GM10248 (cell line): ENCODE measurements around the gene DND1.
"Not testable (repeated sequence)": the region's sequence is repeated elsewhere in the genome, so short reads cannot be mapped to it uniquely, and the experiment has no call there.

Experiments used
- CTCF ChIA-PET: fragments of 300-600 bp; sonication (Branson Sonifier 250); formaldehyde crosslinking; extraction: SDS; loops from one replicate; lab custom pipeline; 2021; ENCODE audit warnings: antibody characterized with exemption; lab: Yijun Ruan, JAX
- POLR2A ChIA-PET: fragments of 350-650 bp; sonication (Branson Sonifier 250); formaldehyde crosslinking; extraction: SDS; loops from one replicate; lab custom pipeline; 2020; ENCODE audit warnings: antibody characterized with exemption; lab: Yijun Ruan, JAX
- DNase-seq: peaks from one replicate; pipeline ENCODE4 v3.0.0; 2012; ENCODE audit errors: extremely low spot score
- TF ChIP-seq, protein P1 (sequence below): IDR thresholded peaks from 2 replicates; pipeline ENCODE4 v1.5.1; 2012; ENCODE audit warnings: mild to moderate bottlenecking, low read depth; ENCODE audit errors: extremely low read depth, missing control alignments, control extremely low read depth

DND1 gene

DNA sequence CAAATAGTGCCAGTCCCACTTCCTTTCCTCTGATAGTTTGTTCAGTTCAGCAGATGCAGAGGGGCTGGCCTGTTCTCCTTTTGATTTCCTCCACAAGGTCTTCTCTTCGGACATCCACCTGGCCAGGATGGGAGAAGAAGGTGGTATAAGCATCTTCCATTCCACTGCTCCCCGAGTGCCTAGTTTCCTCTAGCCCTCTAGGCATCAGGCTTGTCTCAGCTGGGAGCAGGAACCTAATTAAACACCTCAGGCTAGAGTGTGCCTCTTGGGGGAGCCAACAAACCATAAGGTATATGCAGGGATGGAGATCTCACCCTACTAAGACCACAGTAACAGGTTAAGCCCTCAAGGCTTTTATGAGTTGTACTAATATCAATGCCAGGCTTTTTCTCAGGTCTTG is 835 bp upstream of the DND1 start:
- DNase-seq, result no peak
- POLR2A ChIA-PET, result interaction anchor here (0.7 to 1.6 kb wide), 3 partner anchors 9 to 273 kb away, joined by 4 to 5 read pairs (median 5); partner anchors contain the start of genes ANKHD1, IK and NDUFA2
- TF ChIP-seq, protein P1, sequence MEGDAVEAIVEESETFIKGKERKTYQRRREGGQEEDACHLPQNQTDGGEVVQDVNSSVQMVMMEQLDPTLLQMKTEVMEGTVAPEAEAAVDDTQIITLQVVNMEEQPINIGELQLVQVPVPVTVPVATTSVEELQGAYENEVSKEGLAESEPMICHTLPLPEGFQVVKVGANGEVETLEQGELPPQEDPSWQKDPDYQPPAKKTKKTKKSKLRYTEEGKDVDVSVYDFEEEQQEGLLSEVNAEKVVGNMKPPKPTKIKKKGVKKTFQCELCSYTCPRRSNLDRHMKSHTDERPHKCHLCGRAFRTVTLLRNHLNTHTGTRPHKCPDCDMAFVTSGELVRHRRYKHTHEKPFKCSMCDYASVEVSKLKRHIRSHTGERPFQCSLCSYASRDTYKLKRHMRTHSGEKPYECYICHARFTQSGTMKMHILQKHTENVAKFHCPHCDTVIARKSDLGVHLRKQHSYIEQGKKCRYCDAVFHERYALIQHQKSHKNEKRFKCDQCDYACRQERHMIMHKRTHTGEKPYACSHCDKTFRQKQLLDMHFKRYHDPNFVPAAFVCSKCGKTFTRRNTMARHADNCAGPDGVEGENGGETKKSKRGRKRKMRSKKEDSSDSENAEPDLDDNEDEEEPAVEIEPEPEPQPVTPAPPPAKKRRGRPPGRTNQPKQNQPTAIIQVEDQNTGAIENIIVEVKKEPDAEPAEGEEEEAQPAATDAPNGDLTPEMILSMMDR, result no peak
- CTCF ChIA-PET, result interaction anchor here (0.9 to 1.5 kb wide), 5 partner anchors 10 to 35 kb away, joined by 3 to 4 read pairs (median 3); no protein-coding TSS in a partner anchor

DNA sequence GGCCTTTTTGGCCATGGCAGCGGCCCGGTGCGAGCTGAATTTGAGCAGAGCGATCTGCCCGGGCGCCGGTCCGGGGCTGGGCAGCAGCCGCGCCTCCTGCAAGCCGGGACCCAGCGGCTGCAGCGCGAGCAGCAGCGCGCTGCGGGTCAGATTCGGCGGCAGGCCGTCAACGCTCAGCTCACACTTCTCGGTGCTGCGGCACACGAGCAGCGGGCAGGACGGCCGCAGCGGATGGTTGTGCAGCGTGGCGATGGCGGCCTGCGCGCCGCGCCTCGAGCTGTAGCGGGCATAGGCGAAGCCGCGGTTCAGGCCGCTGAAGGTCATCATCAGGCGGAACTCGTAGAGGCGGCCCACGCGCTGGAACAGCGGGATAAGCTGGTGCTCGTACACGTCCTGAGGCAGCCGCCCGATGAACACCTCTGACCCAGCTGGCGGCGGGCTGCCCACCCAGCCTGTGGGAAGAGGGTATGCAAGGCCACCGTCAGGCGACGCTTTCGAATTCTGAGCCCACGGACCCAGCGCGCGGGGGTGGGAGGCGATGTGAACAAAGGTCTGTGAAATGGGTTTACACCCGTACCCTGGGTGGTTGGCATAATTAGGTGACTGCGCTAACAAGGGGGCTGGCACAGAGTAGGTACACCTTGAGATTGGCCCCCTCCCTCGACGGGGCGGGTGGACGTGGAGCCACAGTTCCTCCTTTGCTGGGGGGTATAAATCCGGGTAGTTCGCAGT is 755 bp downstream of the DND1 start:
- TF ChIP-seq, protein P1, result no peak
- no peak for DNase-seq
- POLR2A ChIA-PET, result no interaction called here
- CTCF ChIA-PET, result interaction anchor here (1.3 kb wide), 1 partner anchor 34 kb away, joined by 3 read pairs; no protein-coding TSS in a partner anchor

DNA sequence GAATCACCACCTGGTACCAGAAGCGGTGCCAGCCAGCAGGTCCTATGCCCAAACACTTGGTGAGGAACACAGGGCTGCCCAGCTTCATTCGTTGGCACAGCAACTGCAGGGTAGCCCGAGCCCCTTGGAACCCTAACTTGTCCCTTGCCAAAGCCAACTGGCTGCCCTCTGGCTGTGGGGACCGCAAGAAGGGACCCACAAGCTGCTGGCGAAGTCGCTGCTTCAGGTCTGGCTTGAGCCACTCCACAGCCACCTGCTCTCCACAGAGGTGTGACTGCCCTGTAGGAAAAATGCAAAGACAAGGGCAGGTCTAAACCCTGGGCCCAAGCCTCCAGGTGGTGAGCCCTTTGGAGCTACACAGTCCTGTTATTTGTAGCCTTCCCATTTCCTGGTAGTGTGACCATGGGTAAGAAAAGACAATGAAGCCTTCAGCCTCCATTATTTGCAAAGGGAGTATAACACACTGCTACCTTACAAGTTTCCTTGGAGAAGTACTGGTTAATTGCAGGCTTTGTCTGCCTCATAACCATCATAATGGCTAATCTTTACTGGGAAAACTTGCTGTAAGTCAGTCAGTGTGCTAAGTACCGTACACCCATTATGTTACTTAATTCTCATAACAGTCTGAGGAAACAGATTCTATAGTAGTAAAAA is 1.8 kb downstream of the DND1 start:
- TF ChIP-seq, protein P1, result no peak
- DNase-seq, result no peak
- POLR2A ChIA-PET, result no interaction called here
- CTCF ChIA-PET, result no interaction called here

DNA sequence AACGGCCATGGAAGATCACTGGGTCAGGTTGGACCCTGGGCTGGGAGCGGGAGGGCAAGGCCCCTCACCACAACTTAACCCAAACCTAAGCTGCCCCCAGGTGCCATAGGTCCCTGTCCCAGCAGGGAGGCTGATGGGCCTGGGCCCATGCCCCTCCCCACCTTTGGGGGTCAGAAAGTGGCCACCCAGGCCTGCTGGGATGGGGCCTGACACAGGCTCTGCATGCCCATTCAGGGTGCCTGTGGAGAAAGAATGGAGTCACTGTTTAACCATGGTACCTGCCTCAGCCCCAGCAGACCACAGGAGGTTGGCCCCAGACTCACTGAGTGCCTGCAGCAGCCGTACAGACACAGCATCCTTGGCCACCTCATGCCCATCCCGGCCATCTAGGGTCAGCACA is 2.3 kb downstream of the DND1 start:
- CTCF ChIA-PET, DNase-seq: not testable (repeated sequence)
- POLR2A ChIA-PET, result interaction anchor here (0.6 kb wide), 2 partner anchors 8 to 23 kb away, joined by 4 read pairs; partner anchors contain the start of gene IK

DNA sequence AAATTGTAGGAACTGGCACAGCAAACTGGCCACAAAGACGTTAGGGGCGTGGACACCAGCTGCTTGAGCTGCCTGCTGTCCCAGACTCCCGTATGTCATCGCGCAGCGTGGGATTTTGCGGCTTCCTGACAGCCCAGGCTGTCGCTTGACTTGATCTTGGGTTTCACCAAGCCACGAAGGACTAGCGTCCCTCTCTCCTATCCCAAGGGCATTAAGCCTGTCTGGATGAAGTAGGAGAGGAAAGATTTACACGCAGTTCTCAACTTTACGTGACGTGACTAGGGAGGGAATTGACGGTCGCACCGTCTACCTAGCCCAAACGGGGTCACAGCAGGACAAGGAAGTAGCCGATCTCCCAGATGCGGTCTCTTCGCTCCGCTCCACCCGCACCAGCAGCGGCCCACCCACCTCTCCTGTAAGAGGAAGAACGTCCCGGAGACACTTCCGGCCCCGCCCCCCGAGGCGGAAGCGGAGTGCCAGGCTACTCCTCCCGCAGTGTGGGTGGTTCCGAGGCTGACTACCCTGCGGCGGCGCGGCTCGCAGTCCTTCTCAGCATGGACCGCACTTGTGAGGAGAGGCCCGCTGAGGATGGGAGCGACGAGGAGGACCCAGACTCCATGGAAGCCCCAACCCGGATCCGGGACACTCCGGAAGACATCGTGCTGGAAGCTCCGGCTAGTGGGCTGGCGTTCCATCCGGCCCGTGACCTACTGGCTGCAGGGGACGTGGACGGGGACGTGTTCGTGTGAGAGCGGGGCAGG is 8.8 kb downstream of the DND1 start, which contains the start of gene WDR55:
TSS of gene WDR55 (plus strand) at position 546 of the 761 bp plus-strand sequence. CDS start at position 555, 9 bp downstream.
- TF ChIP-seq, protein P1, result no peak
- DNase-seq, result peak; percentile 94
- ChIA-PET CTCF (interaction anchor here (1.0 to 4.5 kb wide), 3 partner anchors 17 to 306 kb away, joined by 3 to 16 read pairs (median 4); partner anchors contain the start of genes IK, NDUFA2 and TMCO6), POLR2A (interaction anchor here (0.9 to 2.9 kb wide), 4 partner anchors 10 to 27 kb away, joined by 3 to 10 read pairs (median 4); partner anchors contain the start of genes HARS1, HARS2, IK and NDUFA2)

DNA sequence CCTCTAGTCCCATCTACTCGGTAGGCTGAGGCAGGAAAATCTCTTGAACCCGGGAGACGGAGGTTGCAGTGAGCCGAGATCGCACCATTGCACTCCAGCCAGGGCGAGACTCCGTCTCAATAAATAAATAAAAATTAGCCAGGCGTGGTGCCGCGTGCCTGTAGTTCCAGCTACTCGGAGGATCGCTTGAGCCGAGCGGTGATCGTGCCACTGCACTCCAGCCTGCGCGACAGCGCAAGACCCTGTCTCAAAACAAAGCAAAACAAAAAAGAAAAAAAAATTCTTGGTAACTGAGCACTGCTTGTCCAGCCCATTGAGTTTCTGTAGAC is 9.4 kb downstream of the DND1 start:
- ChIA-PET CTCF (interaction anchor here (1.8 to 4.5 kb wide), 3 partner anchors 11 to 25 kb away, joined by 4 to 16 read pairs (median 8); partner anchors contain the start of genes IK, NDUFA2 and TMCO6), POLR2A (interaction anchor here (2.9 kb wide), 1 partner anchor 16 kb away, joined by 10 read pairs; the partner anchor contains the start of genes IK and NDUFA2)
- TF ChIP-seq, protein P1, result no peak
- no peak for DNase-seq

DNA sequence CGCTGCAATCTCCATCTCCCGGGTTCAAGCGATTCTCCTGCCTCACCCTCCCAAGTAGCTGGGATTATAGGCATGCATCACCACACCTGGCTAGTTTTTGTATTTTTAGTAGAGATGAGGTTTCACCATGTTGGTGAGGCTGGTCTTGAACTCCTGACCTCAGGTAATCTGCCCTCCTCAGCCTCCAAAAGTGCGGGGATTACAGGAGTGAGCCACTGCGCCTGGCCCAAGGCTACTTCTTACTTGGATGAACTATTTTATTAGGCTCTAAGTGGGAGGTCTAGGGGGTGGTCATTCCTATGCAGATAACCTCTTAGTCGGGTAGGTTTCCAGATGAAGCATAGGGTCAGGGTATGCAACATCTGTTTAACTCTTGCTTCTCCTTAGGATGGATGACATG is 13.0 kb downstream of the DND1 start:
- CTCF ChIA-PET, POLR2A ChIA-PET, DNase-seq: not testable (repeated sequence)
